NCI-H524 (cell line): Measurements from ENCODE around the gene OSBPL1A.

ENCODE experiments used
- DNase-seq, 2 experiments: peaks; one replicate each; lab custom pipeline; 2025; lab: John Stamatoyannopoulos, UW

OSBPL1A gene

GRCh38 chr18:24397694-24398368 lies at the start of gene OSBPL1A:
Gene OSBPL1A, minus strand, starts transcription at chr18:24397824. Its CDS starts 20,291 bp downstream, at chr18:24377533.
- peak; percentile 92 to 94 for DNase-seq

DNA sequence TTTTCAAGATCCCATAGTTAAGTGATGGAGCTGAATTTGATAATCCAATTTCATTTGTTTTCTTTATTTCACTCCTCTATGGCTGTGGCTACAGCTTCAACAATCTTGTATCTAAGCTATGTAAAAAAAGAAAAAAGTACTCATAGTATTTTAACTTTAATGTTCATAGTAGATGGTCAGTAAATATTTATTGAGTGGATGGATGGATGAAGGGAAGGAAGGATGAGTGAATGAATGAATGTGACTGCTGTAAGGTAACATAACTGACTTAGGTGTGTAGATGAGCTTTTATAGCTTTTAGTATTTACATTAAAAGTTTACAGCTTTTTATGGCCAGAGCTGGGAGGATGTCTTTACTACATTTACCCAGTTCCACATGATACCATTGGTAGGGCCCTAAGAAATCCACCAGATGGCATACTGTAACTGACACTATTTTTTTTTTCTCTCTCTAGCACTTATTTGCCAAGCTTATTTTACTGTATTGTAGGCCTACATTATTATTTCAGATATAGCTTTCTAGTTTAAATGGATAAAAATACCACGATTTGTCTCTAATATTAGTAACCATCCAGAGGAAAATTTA lies 49.4 kb upstream of the OSBPL1A start:
- DNase-seq: peak in 1 of 2 experiments; percentile 47

DNA sequence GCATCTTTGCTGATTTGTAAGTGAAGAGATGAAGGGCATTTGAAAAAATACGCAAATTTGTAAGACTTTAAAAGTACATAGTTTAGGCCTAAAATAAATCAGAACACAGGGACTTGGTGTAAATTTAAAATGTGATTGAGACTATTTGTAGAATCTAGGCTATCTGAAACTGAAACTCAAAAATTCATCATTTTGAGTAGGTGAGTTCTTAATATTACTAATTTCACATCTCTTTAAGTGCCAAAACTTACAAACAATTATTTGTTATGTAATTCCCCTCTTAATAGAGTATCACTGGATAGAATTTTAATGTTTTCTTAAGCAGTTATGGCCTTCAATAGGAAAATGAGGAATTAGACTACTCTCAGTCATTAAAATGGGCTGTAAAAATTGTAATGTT lies 48.8 kb upstream of the OSBPL1A start:
- no peak for DNase-seq

DNA sequence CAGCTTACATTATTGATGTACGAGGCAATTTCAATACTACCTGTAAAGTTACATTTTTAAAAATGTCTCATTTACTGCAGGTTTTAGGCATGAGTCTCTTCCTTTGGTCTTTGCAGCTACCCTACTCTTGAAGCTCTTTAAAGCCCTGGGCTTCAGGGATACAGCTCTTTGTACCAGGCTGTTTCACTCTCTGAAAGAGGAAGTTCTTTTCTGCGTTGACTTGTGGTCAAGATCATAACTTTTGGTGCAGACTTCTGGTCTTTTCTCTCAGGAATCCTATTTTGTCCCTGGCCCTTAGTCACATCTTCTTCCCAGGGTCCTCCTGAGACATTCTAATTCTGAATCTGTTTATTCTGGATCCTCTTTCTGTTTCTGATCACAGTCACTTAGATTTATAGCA lies 46.2 kb upstream of the OSBPL1A start:
- DNase-seq: no peak

- DNase-seq: no peak
Observed at GRCh38 chr18:24436939-24437338, 39.3 kb upstream of the OSBPL1A start.

- DNase-seq: no peak
Observed at GRCh38 chr18:24432618-24433017, 35.0 kb upstream of the OSBPL1A start.

GRCh38 chr18:24429188-24429587 lies 31.6 kb upstream of the OSBPL1A start:
- no peak for DNase-seq

DNA sequence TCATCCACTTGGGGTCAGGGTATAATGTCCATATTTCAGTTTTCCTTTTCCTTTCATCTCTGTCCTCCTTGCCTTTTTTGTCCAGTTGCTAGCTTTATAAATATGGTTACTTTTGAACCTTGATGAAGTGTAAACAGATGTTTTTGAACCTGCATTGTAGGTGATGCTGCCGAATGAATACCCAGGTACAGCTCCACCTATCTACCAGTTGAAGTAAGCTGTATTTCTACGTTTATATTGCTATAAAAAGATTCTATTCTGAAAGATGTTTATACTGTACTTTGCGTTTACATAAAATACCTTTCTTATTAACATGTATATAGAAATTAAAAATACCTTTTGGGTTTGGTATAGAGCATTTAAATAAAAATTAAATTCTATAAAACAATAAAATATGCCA lies 31.1 kb upstream of the OSBPL1A start:
- peak in 1 of 2 experiments; percentile 3 for DNase-seq

DNA sequence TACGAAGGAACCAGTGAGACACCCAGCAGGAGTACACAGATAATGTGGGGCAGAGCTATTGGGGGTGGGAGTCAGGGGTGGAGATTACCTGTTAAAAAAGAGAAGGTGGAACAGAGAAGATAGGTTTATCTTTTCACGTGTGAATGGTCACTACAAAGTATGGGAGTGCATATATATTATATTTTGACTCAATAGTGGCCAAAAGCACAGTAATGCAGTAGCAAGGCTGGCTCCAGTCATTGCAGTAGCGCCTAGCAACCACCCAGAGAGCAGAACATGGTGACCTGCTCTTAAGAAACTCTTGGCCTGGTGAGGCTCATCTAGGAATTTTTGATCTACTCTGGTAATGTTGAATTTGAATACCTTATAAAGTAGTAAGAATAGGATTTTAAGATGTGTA lies 29.9 kb upstream of the OSBPL1A start:
- DNase-seq: peak in 1 of 2 experiments; percentile 25

- peak; percentile 73 to 87 for DNase-seq
Observed at GRCh38 chr18:24426398-24427294, 29.0 kb upstream of the OSBPL1A start, which contains the start of gene IMPACT. Gene IMPACT, plus strand, starts transcription at chr18:24426670. Its CDS starts 87 bp downstream, at chr18:24426757.

- no peak for DNase-seq
Observed at GRCh38 chr18:24426073-24426397, 28.4 kb upstream of the OSBPL1A start.

GRCh38 chr18:24421831-24422230 lies 24.2 kb upstream of the OSBPL1A start:
- DNase-seq: no peak

- no peak for DNase-seq
Observed at GRCh38 chr18:24420551-24420950, 22.9 kb upstream of the OSBPL1A start.

- DNase-seq: no peak
Observed at GRCh38 chr18:24417480-24417879, 19.9 kb upstream of the OSBPL1A start.

- no peak for DNase-seq
Observed at GRCh38 chr18:24414349-24415003, 16.9 kb upstream of the OSBPL1A start.

DNA sequence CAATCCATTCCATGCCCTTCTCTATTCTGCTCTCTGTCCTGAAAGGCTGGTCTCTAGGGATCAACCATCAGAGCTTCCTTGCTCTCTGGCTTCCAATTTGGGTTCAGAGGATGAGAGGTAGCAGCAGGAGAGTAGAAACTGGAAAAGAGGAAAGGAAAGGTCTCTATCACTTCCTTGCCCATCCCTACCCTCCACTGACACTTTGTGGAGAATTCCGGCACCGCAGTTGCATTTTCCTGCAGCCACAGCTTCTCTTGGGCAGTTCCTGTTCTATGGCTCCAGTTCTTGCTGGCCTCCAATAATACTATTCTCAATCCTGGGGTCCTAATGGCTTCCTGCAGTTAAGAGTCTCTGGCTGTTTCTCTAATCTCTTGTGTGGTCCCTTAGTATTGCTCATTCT lies 15.5 kb upstream of the OSBPL1A start:
- peak in 1 of 2 experiments; percentile 25 for DNase-seq

GRCh38 chr18:24408496-24408895 lies 10.9 kb upstream of the OSBPL1A start:
- no peak for DNase-seq

GRCh38 chr18:24404591-24404990 lies 7.0 kb upstream of the OSBPL1A start:
- no peak for DNase-seq

DNA sequence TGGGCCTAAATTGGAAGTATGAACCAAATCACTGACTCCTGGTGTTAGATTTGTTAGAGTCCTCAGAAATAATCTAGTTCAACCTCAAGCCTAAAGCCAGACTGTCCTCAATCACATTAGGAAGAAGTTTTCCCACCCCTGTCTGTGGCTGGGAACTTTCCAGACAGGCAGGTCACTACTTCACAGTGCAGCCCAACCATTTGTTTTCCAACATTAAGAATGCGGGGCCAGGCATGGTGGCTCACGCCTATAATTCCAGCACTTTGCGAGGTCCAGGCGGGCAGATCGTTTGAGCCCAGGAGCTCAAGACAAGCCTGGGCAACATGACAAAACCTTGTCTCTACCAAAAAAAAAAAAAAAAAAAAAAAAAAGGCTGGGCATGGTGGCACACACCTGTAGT lies 5.5 kb upstream of the OSBPL1A start:
- DNase-seq: no peak

DNA sequence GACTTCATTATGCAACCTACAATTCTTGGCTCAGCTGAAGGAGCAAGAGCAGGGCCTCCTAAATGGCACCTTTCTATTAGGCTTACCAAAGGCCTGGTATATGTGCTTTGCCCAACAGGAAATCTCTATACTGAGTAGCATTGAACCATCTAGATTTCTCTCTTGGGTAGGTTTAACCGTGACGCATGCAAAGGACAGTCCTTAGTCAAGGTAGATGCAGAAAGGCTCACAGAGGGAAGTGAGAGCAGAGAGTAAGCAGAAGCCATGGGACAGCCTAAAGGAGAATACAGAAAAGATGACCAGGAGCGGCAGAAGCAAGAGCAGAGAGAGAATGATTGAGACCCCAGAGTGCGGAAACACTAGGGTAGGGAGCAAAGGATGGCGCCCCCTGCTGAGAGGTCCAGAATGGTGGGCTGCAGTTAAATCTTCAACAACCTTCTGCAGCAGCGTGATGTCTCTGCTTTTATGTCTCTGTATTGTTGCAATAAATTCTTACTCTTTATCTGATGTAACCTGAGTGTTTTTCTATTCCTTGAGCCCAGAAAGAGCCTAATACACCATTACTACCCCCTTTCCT lies 4.7 kb upstream of the OSBPL1A start:
- DNase-seq: no peak

- peak in 1 of 2 experiments; percentile 20 for DNase-seq
Observed at GRCh38 chr18:24400587-24400986, 3.0 kb upstream of the OSBPL1A start.

DNA sequence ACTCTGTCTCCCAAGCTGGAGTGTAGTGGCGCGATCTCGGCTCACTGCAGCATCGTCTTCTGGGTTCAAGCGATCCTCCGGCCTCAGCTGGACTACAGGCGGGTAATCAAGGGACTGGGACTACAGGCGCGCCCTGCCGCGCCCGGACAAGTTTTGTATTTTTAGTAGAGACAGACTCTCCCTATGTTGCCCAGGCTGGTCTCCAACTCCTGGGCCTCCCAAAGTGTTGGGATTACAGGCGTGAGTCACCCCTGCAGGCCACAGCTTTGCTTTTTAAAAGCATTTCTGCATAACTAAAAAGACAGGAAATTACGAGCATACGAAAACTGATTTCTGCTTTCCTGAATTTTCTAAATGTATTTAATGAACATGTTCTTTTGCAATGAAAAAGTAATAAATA lies 916 bp upstream of the OSBPL1A start:
- DNase-seq: no peak
